ENCODE results near the gene OLFM2.

DNA sequence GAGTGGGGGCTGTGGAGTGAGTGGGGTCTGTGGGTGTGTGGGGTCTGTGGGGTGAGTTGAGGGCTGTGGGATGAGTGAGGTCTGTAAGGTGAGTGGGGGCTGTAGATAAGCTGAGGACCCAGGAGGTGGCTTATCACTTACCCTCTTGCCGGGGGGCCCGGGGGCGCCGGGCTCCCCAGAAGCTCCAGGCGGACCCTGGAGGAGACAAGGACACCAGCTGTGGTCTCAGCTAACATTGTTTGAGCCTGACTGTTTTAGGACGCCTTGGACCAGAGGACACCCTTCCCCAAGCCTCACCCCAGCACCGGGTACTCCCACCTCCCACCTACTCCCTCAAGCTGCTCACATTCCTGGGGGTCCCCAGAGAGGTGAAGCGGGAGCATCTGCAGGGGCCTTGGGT, 34.2 kb upstream of the OLFM2 start:
- TF ChIP-seq, protein P1, sequence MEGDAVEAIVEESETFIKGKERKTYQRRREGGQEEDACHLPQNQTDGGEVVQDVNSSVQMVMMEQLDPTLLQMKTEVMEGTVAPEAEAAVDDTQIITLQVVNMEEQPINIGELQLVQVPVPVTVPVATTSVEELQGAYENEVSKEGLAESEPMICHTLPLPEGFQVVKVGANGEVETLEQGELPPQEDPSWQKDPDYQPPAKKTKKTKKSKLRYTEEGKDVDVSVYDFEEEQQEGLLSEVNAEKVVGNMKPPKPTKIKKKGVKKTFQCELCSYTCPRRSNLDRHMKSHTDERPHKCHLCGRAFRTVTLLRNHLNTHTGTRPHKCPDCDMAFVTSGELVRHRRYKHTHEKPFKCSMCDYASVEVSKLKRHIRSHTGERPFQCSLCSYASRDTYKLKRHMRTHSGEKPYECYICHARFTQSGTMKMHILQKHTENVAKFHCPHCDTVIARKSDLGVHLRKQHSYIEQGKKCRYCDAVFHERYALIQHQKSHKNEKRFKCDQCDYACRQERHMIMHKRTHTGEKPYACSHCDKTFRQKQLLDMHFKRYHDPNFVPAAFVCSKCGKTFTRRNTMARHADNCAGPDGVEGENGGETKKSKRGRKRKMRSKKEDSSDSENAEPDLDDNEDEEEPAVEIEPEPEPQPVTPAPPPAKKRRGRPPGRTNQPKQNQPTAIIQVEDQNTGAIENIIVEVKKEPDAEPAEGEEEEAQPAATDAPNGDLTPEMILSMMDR (IDR thresholded peaks at IDR 0.05), result no peak
- TF ChIP-seq POLR2A (IDR thresholded peaks at IDR 0.05) (no peak), EP300 (IDR thresholded peaks at IDR 0.05) (no peak)

All from ovary (tissue), 3 donors.